Measurements from ENCODE around the gene LIMA1.

GRCh38 chr12:50297996-50298395 is 14.7 kb upstream of the LIMA1 start:
- TF ChIP-seq POLR2A (IDR thresholded peaks at IDR 0.05) (no peak), CTCF (IDR thresholded peaks at IDR 0.05) (no peak)

All from lower leg skin (tissue), 3 donors.